Mucosa of descending colon (tissue), 3 donors: ENCODE data around the gene EEPD1. TPM values are rescaled to one million over a fixed set of nuclear protein-coding genes. Genes with fewer than 3 reads are reported as not detected.

Experiments used
- ATAC-seq: fragments of 200-7000 bp; cut with Tn5 transposase; one replicate; pipeline ENCODE4 v1.9.1; 2020; ENCODE audit warnings: mild to moderate bottlenecking, moderate library complexity
- DNase-seq, 3 donors: peaks; one replicate each; pipeline ENCODE4 v3.0.0-alpha.2; 2020
- H3K36me3 ChIP-seq: fragments of 200-600 bp; one replicate; pipeline ENCODE4 v1.8.0; 2021; ENCODE audit warnings: low read depth, mild to moderate bottlenecking
- H3K4me1 ChIP-seq: fragments of 200-600 bp; one replicate; pipeline ENCODE4 v1.8.0; 2021; ENCODE audit warnings: low read depth, mild to moderate bottlenecking
- H3K4me3 ChIP-seq: fragments of 200-600 bp; one replicate; pipeline ENCODE4 v1.8.0; 2021; ENCODE audit warnings: mild to moderate bottlenecking
- H3K9me3 ChIP-seq: fragments of 200-600 bp; one replicate; pipeline ENCODE4 v1.8.0; 2021; ENCODE audit warnings: mild to moderate bottlenecking
- CTCF ChIP-seq: fragments of 200-600 bp; IDR thresholded peaks from one replicate; pipeline ENCODE4 v1.8.0; 2022; ENCODE audit warnings: antibody characterized with exemption, mild to moderate bottlenecking
- intact Hi-C, 2 donors: fragments of 100-400 bp; cut with DNase I in 1 of 2; cut with micrococcal nuclease in 1 of 2; formaldehyde crosslinking; loops; one replicate each; pipeline versions ENCODE4 v1.11.0 to v1.11.1; 2022; cut with DNase I, micrococcal nuclease
- total RNA-seq, 3 donors: library from RNA; stranded (reverse); fragmentation: NEBNext Ultra II Directional in 2 of 3; extraction: Animal tissue kit (Norgen Biotek cat#: 25700) in 2 of 3; gene quantifications; one replicate each; pipeline versions ENCODE4 v1.2.1 to v1.2.4, GENCODE V29; 2021 to 2023
- donor health status: DM: no; HTN: no; CAD: no; lungs with moderate emphysema.
- donor health status: DM: no; HTN: no; CAD: no.
- donor health status: DM: no; HTN: yes; CAD: no.

The EEPD1 gene
- total RNA-seq, 3 donors from 2014 or later, result 9.9 to 16.8 (median 16.3) TPM

- no peak for TF ChIP-seq CTCF
- ATAC-seq, result no peak
- Histone ChIP-seq H3K9me3 (no peaks in the 10 kb centered on the region), H3K4me1 (no peaks in the 10 kb centered on the region), H3K4me3 (no peak overlapping the region), H3K36me3 (no peaks in the 10 kb centered on the region)
- no peak for DNase-seq
- intact Hi-C loops, result no loop called here
These were observed 12.7 kb downstream of the EEPD1 start for GRCh38 chr7:36165802-36166201.

- intact Hi-C loops, result no loop called here
- ATAC-seq, result no peak
- no peak for TF ChIP-seq CTCF
- Histone ChIP-seq H3K4me3 (no peak overlapping the region), H3K36me3 (no peaks in the 10 kb centered on the region), H3K4me1 (no peaks in the 10 kb centered on the region), H3K9me3 (no peaks in the 10 kb centered on the region)
- DNase-seq, result no peak
These were observed 14.5 kb downstream of the EEPD1 start for GRCh38 chr7:36167403-36168050.

DNA sequence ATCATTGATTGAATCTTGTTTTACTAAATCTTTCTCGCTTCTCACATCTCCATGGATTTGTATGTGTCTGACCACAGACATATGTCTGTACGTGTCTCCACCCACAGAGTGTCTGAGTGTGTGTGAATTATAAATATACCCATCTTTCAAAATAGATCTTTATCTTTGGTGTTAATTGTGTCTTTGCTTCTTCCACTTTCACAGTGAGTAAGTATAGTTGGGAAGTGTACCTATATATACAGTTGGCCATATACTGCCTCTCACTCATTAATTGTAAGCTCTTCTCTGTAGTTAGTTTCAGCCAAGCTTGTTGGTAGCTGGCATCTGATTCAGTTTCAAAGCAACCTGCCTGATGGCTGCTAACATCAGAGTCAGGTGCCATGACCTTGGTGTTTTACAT lies 18.4 kb downstream of the EEPD1 start:
- ATAC-seq, result no peak
- Histone ChIP-seq H3K4me1 (no peaks in the 10 kb centered on the region), H3K4me3 (no peak overlapping the region), H3K9me3 (no peaks in the 10 kb centered on the region), H3K36me3 (no peaks in the 10 kb centered on the region)
- DNase-seq, result no peak
- no peak for TF ChIP-seq CTCF
- intact Hi-C loops, result no loop called here

- ATAC-seq (peak; percentile 66), DNase-seq (peak in 2 of 3 donors; percentile 34 to 64)
- Histone ChIP-seq H3K36me3 (no peaks in the 10 kb centered on the region), H3K4me1 (no peaks in the 10 kb centered on the region), H3K9me3 (no peaks in the 10 kb centered on the region), H3K4me3 (no peak overlapping the region)
- TF ChIP-seq CTCF, result no peak
- intact Hi-C loops, result no loop called here
These were observed 22.8 kb downstream of the EEPD1 start for GRCh38 chr7:36175886-36176285.

DNA sequence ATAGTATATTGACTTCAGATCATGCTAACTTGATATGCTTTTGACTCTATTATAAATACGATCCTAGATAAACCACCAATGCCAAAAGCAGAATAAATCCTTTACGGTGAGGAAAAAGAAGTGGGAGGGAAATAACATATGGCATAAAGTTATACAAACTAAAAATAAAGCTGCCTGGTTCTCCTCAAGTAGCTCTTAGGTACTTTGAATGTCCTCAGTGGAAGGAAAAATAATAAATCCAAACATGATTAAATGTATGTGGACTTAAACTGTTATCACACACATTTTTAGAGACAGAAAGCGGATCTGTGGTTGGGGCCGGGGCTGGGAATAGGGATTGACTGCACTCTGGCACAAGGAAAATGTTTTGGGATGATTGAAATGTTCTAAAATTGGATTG lies 23.6 kb downstream of the EEPD1 start:
- ATAC-seq (no peak), DNase-seq (no peak)
- no peaks in the 10 kb centered on the region for H3K9me3 ChIP-seq
- H3K4me1 ChIP-seq, result no peaks in the 10 kb centered on the region
- no peak overlapping the region for H3K4me3 ChIP-seq
- no peak for TF ChIP-seq CTCF
- no peaks in the 10 kb centered on the region for H3K36me3 ChIP-seq
- intact Hi-C loops, result no loop called here

DNA sequence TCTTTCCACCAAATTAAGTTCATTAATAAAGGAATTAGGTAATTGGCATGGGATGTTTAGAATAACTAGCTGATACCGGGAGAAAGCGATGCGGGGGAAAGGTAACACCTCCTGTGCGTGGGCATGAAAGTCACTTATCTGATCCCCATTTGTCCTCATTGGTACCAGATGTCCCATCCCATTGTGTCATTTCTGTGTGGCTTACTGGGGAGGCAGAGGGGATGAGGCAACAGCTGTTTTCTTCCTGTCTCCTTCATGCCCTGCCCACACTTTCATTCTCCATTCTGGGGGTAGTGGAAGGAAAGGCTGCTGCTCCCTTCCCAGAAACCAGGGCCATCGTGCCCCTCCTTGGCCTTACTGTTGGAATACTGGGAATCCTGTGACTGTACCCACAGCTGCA lies 27.1 kb downstream of the EEPD1 start:
- DNase-seq (no peak), ATAC-seq (no peak)
- H3K9me3 ChIP-seq, result no peaks in the 10 kb centered on the region
- intact Hi-C loops, result no loop called here
- H3K36me3 ChIP-seq, result no peaks in the 10 kb centered on the region
- H3K4me1 ChIP-seq, result no peaks in the 10 kb centered on the region
- no peak overlapping the region for H3K4me3 ChIP-seq
- no peak for TF ChIP-seq CTCF
